ENCODE results near the gene GALNT17.

DNA sequence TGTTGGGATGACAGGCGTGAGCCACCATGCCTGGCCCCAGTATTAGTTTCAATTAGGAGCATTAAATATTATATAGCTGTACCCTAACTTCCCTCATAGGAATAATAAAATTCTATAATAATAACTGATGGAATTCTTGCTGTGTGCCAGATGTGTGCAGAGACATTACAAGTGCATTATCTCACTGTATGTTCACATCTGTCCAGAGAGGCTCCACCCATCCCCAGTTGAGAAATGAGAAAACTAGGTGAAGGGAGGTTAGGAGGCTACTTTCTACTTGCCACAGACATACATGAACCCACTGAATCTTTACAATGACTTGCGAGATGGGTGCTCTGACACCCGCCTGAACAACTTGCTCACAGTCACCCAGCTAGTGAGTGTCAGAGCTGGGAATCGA lies 3.2 kb downstream of the GALNT17 start:
- TF ChIP-seq, protein P1, sequence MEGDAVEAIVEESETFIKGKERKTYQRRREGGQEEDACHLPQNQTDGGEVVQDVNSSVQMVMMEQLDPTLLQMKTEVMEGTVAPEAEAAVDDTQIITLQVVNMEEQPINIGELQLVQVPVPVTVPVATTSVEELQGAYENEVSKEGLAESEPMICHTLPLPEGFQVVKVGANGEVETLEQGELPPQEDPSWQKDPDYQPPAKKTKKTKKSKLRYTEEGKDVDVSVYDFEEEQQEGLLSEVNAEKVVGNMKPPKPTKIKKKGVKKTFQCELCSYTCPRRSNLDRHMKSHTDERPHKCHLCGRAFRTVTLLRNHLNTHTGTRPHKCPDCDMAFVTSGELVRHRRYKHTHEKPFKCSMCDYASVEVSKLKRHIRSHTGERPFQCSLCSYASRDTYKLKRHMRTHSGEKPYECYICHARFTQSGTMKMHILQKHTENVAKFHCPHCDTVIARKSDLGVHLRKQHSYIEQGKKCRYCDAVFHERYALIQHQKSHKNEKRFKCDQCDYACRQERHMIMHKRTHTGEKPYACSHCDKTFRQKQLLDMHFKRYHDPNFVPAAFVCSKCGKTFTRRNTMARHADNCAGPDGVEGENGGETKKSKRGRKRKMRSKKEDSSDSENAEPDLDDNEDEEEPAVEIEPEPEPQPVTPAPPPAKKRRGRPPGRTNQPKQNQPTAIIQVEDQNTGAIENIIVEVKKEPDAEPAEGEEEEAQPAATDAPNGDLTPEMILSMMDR (IDR thresholded peaks at IDR 0.05): no peak
- no peak for TF ChIP-seq POLR2A (IDR thresholded peaks at IDR 0.05)

Measured in uterus (tissue), 2 donors.